ENCODE measurements around the gene PDE12.

Gene PDE12

GRCh38 chr3:57597127-57597923 lies 41.3 kb downstream of the PDE12 start, which contains the start of gene ARF4:
ARF4 (minus strand) TSS chr3:57597344; CDS start chr3:57597140, 204 bp downstream.
- ATAC-seq = peak; percentile 89
- TF ChIP-seq ZNF70 (CRISPR knock-in tag; IDR thresholded peaks at IDR 0.05) (0 out of 2 replicates have a peak, but pooled peaks have one; percentile 36), ISL1 (CRISPR knock-in tag; IDR thresholded peaks at IDR 0.05) (no peak), TOX (CRISPR knock-in tag; IDR thresholded peaks at IDR 0.05; ENCODE audit: borderline replicate concordance) (no peak), ZFP30 (CRISPR knock-in tag; IDR thresholded peaks at IDR 0.05) (0 out of 2 replicates have a peak, but pooled peaks have one; percentile 42), CREB5 (CRISPR knock-in tag; IDR thresholded peaks at IDR 0.05; ENCODE audit: low read depth) (0 out of 2 replicates have a peak, but pooled peaks have one; percentile 0), ZFP3 (CRISPR knock-in tag; IDR thresholded peaks at IDR 0.05) (0 out of 2 replicates have a peak, but pooled peaks have one; percentile 11), RARB (CRISPR knock-in tag; IDR thresholded peaks at IDR 0.05) (peak; percentile 54; the same call in 1 of the 2 replicates), CSDC2 (CRISPR knock-in tag; IDR thresholded peaks at IDR 0.05) (peak; percentile 53; the same call in 1 of the 2 replicates), GLIS3 (CRISPR knock-in tag; IDR thresholded peaks at IDR 0.05) (0 out of 2 replicates have a peak, but pooled peaks have one; percentile 36), ESRRG (CRISPR knock-in tag; IDR thresholded peaks at IDR 0.05) (0 out of 2 replicates have a peak, but pooled peaks have one; percentile 46)

GRCh38 chr3:57598765-57599360 lies 42.8 kb downstream of the PDE12 start:
- no peak for ATAC-seq
- TF ChIP-seq BACH2 (CRISPR knock-in tag; IDR thresholded peaks at IDR 0.05; ENCODE audit: borderline replicate concordance) = no peak
- TF ChIP-seq CSDC2 (CRISPR knock-in tag; IDR thresholded peaks at IDR 0.05) = no peak
- TF ChIP-seq PATZ1 (CRISPR knock-in tag; IDR thresholded peaks at IDR 0.05; ENCODE audit: borderline replicate concordance) = no peak
- TF ChIP-seq TSHZ2 (CRISPR knock-in tag; IDR thresholded peaks at IDR 0.05) = no peak
- TF ChIP-seq ISL1 (CRISPR knock-in tag; IDR thresholded peaks at IDR 0.05) = no peak
- TF ChIP-seq GLIS3 (CRISPR knock-in tag; IDR thresholded peaks at IDR 0.05) = no peak
- no peak for TF ChIP-seq ZFP3 (CRISPR knock-in tag; IDR thresholded peaks at IDR 0.05)
- TF ChIP-seq ZC3H10 (CRISPR knock-in tag; IDR thresholded peaks at IDR 0.05) = no peak
- no peak for TF ChIP-seq ZFP30 (CRISPR knock-in tag; IDR thresholded peaks at IDR 0.05)
- no peak for TF ChIP-seq CSRNP3 (CRISPR knock-in tag; IDR thresholded peaks at IDR 0.05)
- TF ChIP-seq OSR1 (CRISPR knock-in tag; IDR thresholded peaks at IDR 0.05) = no peak

GRCh38 chr3:57600195-57600594 lies 44.1 kb downstream of the PDE12 start:
- TF ChIP-seq ZNF70 (CRISPR knock-in tag; IDR thresholded peaks at IDR 0.05) (no peak), PATZ1 (CRISPR knock-in tag; IDR thresholded peaks at IDR 0.05; ENCODE audit: borderline replicate concordance) (no peak), ZNF8 (CRISPR knock-in tag; IDR thresholded peaks at IDR 0.05) (no peak), ZFP3 (CRISPR knock-in tag; IDR thresholded peaks at IDR 0.05) (no peak), TOX (CRISPR knock-in tag; IDR thresholded peaks at IDR 0.05; ENCODE audit: borderline replicate concordance) (no peak), GLIS3 (CRISPR knock-in tag; IDR thresholded peaks at IDR 0.05) (no peak), ESRRG (CRISPR knock-in tag; IDR thresholded peaks at IDR 0.05) (no peak), ZC3H10 (CRISPR knock-in tag; IDR thresholded peaks at IDR 0.05) (no peak), TCF4 (CRISPR knock-in tag; IDR thresholded peaks at IDR 0.05; ENCODE audit: borderline replicate concordance) (no peak), PPARA (CRISPR knock-in tag; IDR thresholded peaks at IDR 0.05; ENCODE audit: borderline replicate concordance) (no peak), CSRNP3 (CRISPR knock-in tag; IDR thresholded peaks at IDR 0.05) (no peak), BACH2 (CRISPR knock-in tag; IDR thresholded peaks at IDR 0.05; ENCODE audit: borderline replicate concordance) (no peak), OSR1 (CRISPR knock-in tag; IDR thresholded peaks at IDR 0.05) (no peak), CSDC2 (CRISPR knock-in tag; IDR thresholded peaks at IDR 0.05) (no peak), ZNF565 (CRISPR knock-in tag; conservative IDR thresholded peaks at IDR 0.05; ENCODE audit: low read depth) (no peak), SNAI2 (CRISPR knock-in tag; IDR thresholded peaks at IDR 0.05) (no peak)
- no peak for ATAC-seq

All from SK-N-SH treated with all-trans-retinoic acid at 6 μM for 48 hours (cell line).